T-helper 17 cell (primary cell): ENCODE data around the gene ABI1. TPM values are rescaled to one million over a fixed set of nuclear protein-coding genes. Genes with fewer than 3 reads are reported as not detected.

Experiments used
- ATAC-seq: fragments of 150-1000 bp; cut with Tn5 transposase; 2 replicates; pipeline ENCODE4 v1.10.0; 2021; ENCODE audit warnings: mild to moderate bottlenecking, moderate library complexity
- DNase-seq, 3 donors: peaks; one replicate each; pipeline versions ENCODE4 v3.0.0 to v3.0.0-alpha.2; 2020 to 2021
- H3K9me3 ChIP-seq: one replicate; pipeline ENCODE4 v1.7.0; 2013; ENCODE audit warnings: low read length, mild to moderate bottlenecking; ENCODE audit not compliant: control insufficient read depth, poor library complexity, severe bottlenecking
- H3K27ac Mint-ChIP-seq: one replicate; pipeline ENCODE4 v1.8.0; 2022; ENCODE audit warnings: mild to moderate bottlenecking, moderate library complexity, mixed read lengths
- H3K27me3 Mint-ChIP-seq: one replicate; pipeline ENCODE4 v1.8.0; 2022; ENCODE audit warnings: mixed read lengths
- H3K36me3 Mint-ChIP-seq: one replicate; pipeline ENCODE4 v1.8.0; 2022; ENCODE audit warnings: low read depth, mixed read lengths
- H3K4me1 Mint-ChIP-seq: one replicate; pipeline ENCODE4 v1.8.0; 2022; ENCODE audit warnings: mild to moderate bottlenecking, mixed read lengths
- H3K4me3 Mint-ChIP-seq: one replicate; pipeline ENCODE4 v1.8.0; 2022; ENCODE audit warnings: mild to moderate bottlenecking, moderate library complexity, mixed read lengths
- total RNA-seq, 4 donors: library from RNA in 2 of 4; stranded (reverse) in 2 of 4; gene quantifications; one replicate each; pipeline ENCODE4 v1.2.3 and lab custom pipeline; 2022 to 2026

Gene ABI1
- total RNA-seq, 2 donors from 2014 or later: 75.5 to 99.4 TPM

- Mint-ChIP-seq H3K4me1 (no peaks in the 10 kb centered on the region), H3K27ac (no peak overlapping the region), H3K4me3 (peak overlapping the region; percentile 36), H3K27me3 (no peaks in the 10 kb centered on the region), H3K36me3 (no peaks in the 10 kb centered on the region)
- ATAC-seq: peak; percentile 45
- H3K9me3 ChIP-seq: no peaks in the 10 kb centered on the region
- DNase-seq: no peak
Measured at GRCh38 chr10:26755443-26755903, 105.3 kb downstream of the ABI1 start.

- DNase-seq (no peak), ATAC-seq (no peak)
- H3K9me3 ChIP-seq: no peaks in the 10 kb centered on the region
- no peak overlapping the region for H3K4me3 Mint-ChIP-seq
- H3K4me1 Mint-ChIP-seq: peaks cover 8% of the 10 kb centered on the region
- no peak overlapping the region for H3K27ac Mint-ChIP-seq
- H3K27me3 Mint-ChIP-seq: no peaks in the 10 kb centered on the region
- H3K36me3 Mint-ChIP-seq: peaks cover 5% of the 10 kb centered on the region
Measured at GRCh38 chr10:26746061-26746460, 114.7 kb downstream of the ABI1 start.

GRCh38 chr10:26743841-26744240, 116.9 kb downstream of the ABI1 start:
- H3K9me3 ChIP-seq: no peaks in the 10 kb centered on the region
- H3K4me1 Mint-ChIP-seq: peaks cover 21% of the 10 kb centered on the region
- H3K4me3 Mint-ChIP-seq: peak overlapping the region; percentile 26
- peak overlapping the region; percentile 94 for H3K27ac Mint-ChIP-seq
- ATAC-seq (no peak), DNase-seq (no peak)
- H3K27me3 Mint-ChIP-seq: no peaks in the 10 kb centered on the region
- peaks cover 5% of the 10 kb centered on the region for H3K36me3 Mint-ChIP-seq

DNA sequence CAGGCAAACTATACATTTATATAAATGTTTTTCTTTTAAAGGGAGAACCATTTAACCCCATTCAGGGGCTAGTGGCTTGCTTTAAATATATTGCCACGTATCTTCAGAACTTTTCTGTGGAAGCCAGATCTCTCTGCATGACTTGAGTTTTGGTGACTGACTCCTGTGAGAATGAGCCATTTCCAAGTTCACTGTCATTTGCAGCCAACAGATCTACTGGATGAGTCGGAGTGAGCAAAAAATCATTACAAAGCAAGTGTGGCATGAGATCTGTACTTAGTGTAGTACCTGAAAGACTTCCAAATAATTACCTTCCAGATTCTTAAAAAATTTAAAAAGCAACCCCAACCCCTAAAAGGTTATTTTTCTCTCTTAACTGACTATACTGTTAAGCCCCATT, 117.7 kb downstream of the ABI1 start:
- no peaks in the 10 kb centered on the region for H3K9me3 ChIP-seq
- Mint-ChIP-seq H3K36me3 (peaks cover 5% of the 10 kb centered on the region), H3K4me3 (peak overlapping the region; percentile 59), H3K27me3 (no peaks in the 10 kb centered on the region), H3K4me1 (peaks cover 28% of the 10 kb centered on the region), H3K27ac (peak overlapping the region; percentile 94)
- ATAC-seq (no peak), DNase-seq (no peak)

DNA sequence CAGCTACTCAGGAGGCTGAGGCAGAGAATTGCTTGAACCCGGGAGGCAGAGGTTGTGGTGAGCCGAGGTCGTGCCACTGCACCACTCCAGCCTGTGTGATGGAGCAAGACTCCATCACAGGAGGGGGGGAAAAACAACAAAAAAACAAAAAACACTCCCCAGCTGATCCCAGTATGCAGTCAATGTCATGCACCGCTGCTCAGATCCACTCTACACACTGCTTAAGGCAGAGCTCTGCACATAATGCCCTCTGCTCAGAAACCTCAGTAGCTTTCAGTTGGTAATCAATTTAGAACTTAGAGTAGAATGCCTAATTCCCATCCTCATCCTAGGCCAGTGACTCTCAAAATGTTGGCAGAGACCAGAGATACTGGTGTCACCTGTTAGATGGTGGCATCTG, 119.4 kb downstream of the ABI1 start:
- Mint-ChIP-seq H3K36me3 (peaks cover 5% of the 10 kb centered on the region), H3K4me1 (peaks cover 31% of the 10 kb centered on the region), H3K27ac (peak overlapping the region; percentile 94), H3K4me3 (no peak overlapping the region), H3K27me3 (no peaks in the 10 kb centered on the region)
- H3K9me3 ChIP-seq: no peaks in the 10 kb centered on the region
- no peak for DNase-seq
- no peak for ATAC-seq

- peaks cover 31% of the 10 kb centered on the region for H3K4me1 Mint-ChIP-seq
- peak overlapping the region; percentile 94 for H3K27ac Mint-ChIP-seq
- H3K27me3 Mint-ChIP-seq: no peaks in the 10 kb centered on the region
- H3K9me3 ChIP-seq: no peaks in the 10 kb centered on the region
- DNase-seq (no peak), ATAC-seq (peak; percentile 50)
- H3K36me3 Mint-ChIP-seq: peaks cover 5% of the 10 kb centered on the region
- peak overlapping the region; percentile 45 for H3K4me3 Mint-ChIP-seq
Measured at GRCh38 chr10:26739071-26739631, 121.6 kb downstream of the ABI1 start.

- H3K4me3 Mint-ChIP-seq: no peak overlapping the region
- H3K9me3 ChIP-seq: no peaks in the 10 kb centered on the region
- H3K4me1 Mint-ChIP-seq: peaks cover 26% of the 10 kb centered on the region
- ATAC-seq (peak; percentile 59), DNase-seq (no peak)
- H3K27ac Mint-ChIP-seq: peak overlapping the region; percentile 94
- H3K27me3 Mint-ChIP-seq: no peaks in the 10 kb centered on the region
- no peaks in the 10 kb centered on the region for H3K36me3 Mint-ChIP-seq
Measured at GRCh38 chr10:26738301-26738911, 122.4 kb downstream of the ABI1 start.

- no peak overlapping the region for H3K4me3 Mint-ChIP-seq
- peak overlapping the region; percentile 94 for H3K27ac Mint-ChIP-seq
- DNase-seq (no peak), ATAC-seq (peak; percentile 75)
- no peaks in the 10 kb centered on the region for H3K9me3 ChIP-seq
- H3K36me3 Mint-ChIP-seq: no peaks in the 10 kb centered on the region
- H3K4me1 Mint-ChIP-seq: peaks cover 24% of the 10 kb centered on the region
- H3K27me3 Mint-ChIP-seq: no peaks in the 10 kb centered on the region
Measured at GRCh38 chr10:26737730-26738129, 123.0 kb downstream of the ABI1 start.

GRCh38 chr10:26735435-26735834, 125.3 kb downstream of the ABI1 start:
- ATAC-seq: no peak
- peaks cover 2% of the 10 kb centered on the region for H3K36me3 Mint-ChIP-seq
- no peak overlapping the region for H3K4me3 Mint-ChIP-seq
- H3K27me3 Mint-ChIP-seq: no peaks in the 10 kb centered on the region
- H3K4me1 Mint-ChIP-seq: peaks cover 20% of the 10 kb centered on the region
- H3K9me3 ChIP-seq: no peaks in the 10 kb centered on the region
- peak overlapping the region; percentile 37 for H3K27ac Mint-ChIP-seq
- no peak for DNase-seq

DNA sequence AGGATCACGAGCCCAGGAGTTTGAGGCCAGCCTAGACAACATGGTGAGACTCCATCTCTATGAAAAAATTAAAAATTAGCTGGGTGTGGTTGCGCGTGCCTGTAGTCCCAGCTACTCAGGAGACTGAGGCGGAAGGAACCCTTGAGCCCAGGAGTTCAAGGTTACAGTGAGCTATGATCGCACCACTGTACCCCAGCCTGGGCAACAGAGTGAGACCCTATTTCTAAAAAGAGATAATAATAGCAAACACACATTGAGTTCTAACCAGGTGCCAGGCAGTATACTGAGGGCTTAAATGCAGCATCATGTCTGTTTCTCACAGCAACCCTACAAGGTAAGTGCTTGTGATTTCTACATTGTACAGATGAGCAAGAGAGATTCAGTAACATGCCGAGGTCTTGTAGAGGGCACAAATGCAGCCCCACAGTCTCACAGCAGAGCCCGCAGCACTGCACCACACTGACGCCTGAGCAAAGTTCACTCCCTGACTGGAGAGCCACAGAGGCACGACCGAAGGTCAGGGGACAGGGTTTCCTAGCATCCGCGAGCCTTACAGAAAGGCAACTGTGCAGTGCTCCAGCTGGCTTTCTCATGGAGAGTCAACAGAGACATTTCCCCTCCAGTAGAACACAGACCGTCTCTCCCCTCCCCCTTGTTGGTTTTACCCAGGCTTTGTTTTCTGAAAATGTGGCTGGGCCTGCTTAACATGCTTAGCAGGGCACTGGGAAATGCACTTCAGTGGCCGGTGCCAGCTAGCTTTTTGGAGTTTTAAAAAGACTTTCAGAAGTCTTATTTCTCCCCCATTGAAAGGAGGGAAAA, 126.8 kb downstream of the ABI1 start:
- Mint-ChIP-seq H3K36me3 (peaks cover 2% of the 10 kb centered on the region), H3K4me3 (no peak overlapping the region), H3K27ac (no peak overlapping the region), H3K27me3 (no peaks in the 10 kb centered on the region), H3K4me1 (peaks cover 13% of the 10 kb centered on the region)
- H3K9me3 ChIP-seq: no peaks in the 10 kb centered on the region
- no peak for DNase-seq
- no peak for ATAC-seq

- Mint-ChIP-seq H3K4me3 (no peak overlapping the region), H3K4me1 (peaks cover 6% of the 10 kb centered on the region), H3K36me3 (peaks cover 4% of the 10 kb centered on the region), H3K27ac (peak overlapping the region; percentile 56), H3K27me3 (no peaks in the 10 kb centered on the region)
- ATAC-seq (no peak), DNase-seq (no peak)
- H3K9me3 ChIP-seq: no peaks in the 10 kb centered on the region
Measured at GRCh38 chr10:26730552-26730951, 130.2 kb downstream of the ABI1 start.

- DNase-seq (no peak), ATAC-seq (no peak)
- no peaks in the 10 kb centered on the region for H3K9me3 ChIP-seq
- H3K36me3 Mint-ChIP-seq: peaks cover 4% of the 10 kb centered on the region
- H3K4me3 Mint-ChIP-seq: no peak overlapping the region
- no peak overlapping the region for H3K27ac Mint-ChIP-seq
- H3K27me3 Mint-ChIP-seq: no peaks in the 10 kb centered on the region
- H3K4me1 Mint-ChIP-seq: peaks cover 6% of the 10 kb centered on the region
Measured at GRCh38 chr10:26729395-26729794, 131.4 kb downstream of the ABI1 start.

- Mint-ChIP-seq H3K36me3 (peaks cover 4% of the 10 kb centered on the region), H3K27me3 (no peaks in the 10 kb centered on the region), H3K4me3 (no peak overlapping the region)
Measured at GRCh38 chr10:26728957-26729356, 131.8 kb downstream of the ABI1 start.

More at GRCh38 chr10:26728957-26729356, 131.8 kb downstream of the ABI1 start:
- no peaks in the 10 kb centered on the region for H3K9me3 ChIP-seq
- DNase-seq: no peak
- Mint-ChIP-seq H3K4me1 (peaks cover 6% of the 10 kb centered on the region), H3K27ac (no peak overlapping the region)
- no peak for ATAC-seq
